Loucy (cell line): ENCODE data around the gene FBXL19.

Experiments used
- CTCF ChIP-seq: fragments of 200-600 bp; sonication (generic); conservative IDR thresholded peaks from 2 replicates; pipeline ENCODE4 v1.5.1; 2014; ENCODE audit warnings: mild to moderate bottlenecking, antibody characterized with exemption, low read length
- EZH2phosphoT487 ChIP-seq: fragments of 200-600 bp; IDR thresholded peaks from 2 replicates; pipeline ENCODE4 v1.6.1; 2018; ENCODE audit warnings: antibody characterized with exemption, mild to moderate bottlenecking, moderate library complexity, borderline replicate concordance

DNA sequence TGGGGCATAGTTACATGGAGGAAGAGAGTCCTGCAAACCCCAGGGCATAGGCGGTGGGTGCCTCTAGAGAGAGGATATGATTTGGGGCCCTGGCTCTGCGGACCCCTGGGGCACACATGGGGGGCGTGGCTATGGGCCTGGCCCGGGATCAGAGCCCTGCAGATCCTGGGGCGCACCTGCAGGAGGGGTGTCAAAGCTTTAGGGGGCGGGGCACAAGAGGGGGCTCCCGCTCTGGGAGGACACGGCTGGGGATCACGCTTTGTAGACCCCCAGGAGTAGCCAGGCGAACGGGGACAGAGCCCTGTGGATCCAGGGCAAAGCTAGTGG, 30.0 kb upstream of the FBXL19 start:
- TF ChIP-seq CTCF, result no peak
- no peak for TF ChIP-seq EZH2phosphoT487
